Activated T-helper 9 cell treated with anti-CD3 and anti-CD28 coated beads, Interleukin-2, amount 50 U/mL, for 16 hours (primary cell): ENCODE measurements around the gene SYNJ2.

Source experiments
- DNase-seq: peaks from one replicate; pipeline ENCODE4 v3.0.0-alpha.2; 2020; ENCODE audit warnings: low read depth

The SYNJ2 gene

DNA sequence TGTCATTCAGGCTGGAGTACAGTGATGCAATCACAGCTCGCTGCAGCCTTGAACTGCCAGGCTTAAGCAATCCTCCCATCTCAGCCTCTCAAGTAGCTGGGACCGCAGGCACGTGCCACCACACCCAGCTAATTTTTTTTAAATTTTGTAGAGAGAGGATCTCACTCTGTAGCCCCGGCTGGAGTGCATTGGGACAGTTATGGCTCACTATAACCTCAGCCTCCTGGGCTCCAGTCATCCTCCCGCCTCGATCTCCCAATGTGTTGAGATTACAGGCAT is 99.9 kb downstream of the SYNJ2 start:
- no peak for DNase-seq

- no peak for DNase-seq
Observed at GRCh38 chr6:158083455-158084325, 102.0 kb downstream of the SYNJ2 start.

GRCh38 chr6:158085261-158086053 is 103.8 kb downstream of the SYNJ2 start:
- no peak for DNase-seq

- DNase-seq: no peak
Observed at GRCh38 chr6:158086054-158086503, 104.4 kb downstream of the SYNJ2 start.

DNA sequence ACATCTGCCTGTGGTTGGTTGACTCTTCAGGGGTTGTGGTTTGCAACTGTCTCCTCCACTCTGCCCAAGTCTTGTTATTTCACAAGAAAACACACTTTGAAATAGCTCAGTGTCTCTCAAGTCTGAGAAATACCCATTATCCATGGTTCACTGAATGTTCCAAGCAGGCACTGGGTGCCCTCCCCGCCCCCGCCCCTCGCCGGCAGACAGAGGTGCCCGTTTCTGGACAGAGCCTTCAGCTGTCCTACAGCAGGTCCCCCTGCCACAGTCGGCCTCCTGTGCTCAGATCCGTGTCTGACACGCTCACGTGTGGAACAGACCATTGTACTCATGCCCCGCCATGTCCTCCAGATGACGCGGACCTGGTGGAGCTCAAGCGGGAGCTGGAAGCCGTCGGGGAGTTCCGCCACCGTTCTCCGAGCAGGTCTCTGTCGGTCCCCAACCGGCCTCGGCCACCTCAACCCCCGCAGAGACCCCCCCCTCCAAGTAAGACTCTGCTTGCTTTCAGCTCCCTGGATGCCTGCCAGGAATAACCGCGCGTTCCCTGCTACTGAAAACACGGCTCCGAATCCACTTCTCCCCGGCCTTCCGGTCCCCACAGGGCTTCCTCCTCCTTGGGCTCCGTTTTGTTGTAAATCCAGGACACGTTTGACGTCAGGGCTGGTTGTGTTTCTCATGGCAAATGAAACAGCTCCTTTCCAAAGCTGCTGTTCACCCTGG is 105.0 kb downstream of the SYNJ2 start:
- DNase-seq: no peak

GRCh38 chr6:158087224-158087867 is 105.7 kb downstream of the SYNJ2 start:
- no peak for DNase-seq

DNA sequence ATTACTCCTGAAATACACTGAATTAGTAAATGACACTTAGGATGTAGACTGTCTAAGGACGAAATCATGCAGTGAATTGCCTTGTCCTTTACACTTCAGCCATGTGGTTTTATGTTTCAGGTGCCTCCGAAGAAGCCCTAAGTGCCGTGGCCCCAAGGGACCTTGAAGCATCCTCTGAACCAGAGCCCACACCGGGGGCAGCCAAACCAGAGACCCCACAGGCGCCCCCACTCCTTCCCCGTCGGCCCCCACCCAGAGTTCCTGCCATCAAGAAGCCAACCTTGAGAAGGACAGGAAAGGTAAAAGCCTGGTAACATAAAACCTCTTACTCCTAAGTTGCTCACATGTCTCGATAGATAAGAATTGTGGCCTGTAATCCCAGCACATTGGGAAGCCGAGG is 111.1 kb downstream of the SYNJ2 start:
- no peak for DNase-seq

- DNase-seq: no peak
Observed at GRCh38 chr6:158095031-158095430, 113.4 kb downstream of the SYNJ2 start.

DNA sequence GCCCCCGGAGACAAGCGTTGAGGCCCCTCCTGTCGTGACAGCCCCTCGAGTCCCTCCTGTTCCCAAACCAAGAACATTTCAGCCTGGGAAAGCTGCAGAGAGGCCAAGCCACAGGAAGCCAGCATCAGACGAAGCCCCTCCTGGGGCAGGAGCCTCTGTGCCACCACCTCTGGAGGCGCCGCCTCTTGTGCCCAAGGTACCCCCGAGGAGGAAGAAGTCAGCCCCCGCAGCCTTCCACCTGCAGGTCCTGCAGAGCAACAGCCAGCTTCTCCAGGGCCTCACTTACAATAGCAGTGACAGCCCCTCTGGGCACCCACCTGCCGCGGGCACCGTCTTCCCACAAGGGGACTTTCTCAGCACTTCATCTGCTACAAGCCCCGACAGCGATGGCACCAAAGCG is 114.0 kb downstream of the SYNJ2 start:
- no peak for DNase-seq

- no peak for DNase-seq
Observed at GRCh38 chr6:158103228-158103627, 121.6 kb downstream of the SYNJ2 start.

- DNase-seq: no peak
Observed at GRCh38 chr6:158104696-158105095, 123.0 kb downstream of the SYNJ2 start.

- DNase-seq: no peak
Observed at GRCh38 chr6:158109748-158110147, 128.1 kb downstream of the SYNJ2 start.

- DNase-seq: no peak
Observed at GRCh38 chr6:158110986-158111385, 129.3 kb downstream of the SYNJ2 start.

DNA sequence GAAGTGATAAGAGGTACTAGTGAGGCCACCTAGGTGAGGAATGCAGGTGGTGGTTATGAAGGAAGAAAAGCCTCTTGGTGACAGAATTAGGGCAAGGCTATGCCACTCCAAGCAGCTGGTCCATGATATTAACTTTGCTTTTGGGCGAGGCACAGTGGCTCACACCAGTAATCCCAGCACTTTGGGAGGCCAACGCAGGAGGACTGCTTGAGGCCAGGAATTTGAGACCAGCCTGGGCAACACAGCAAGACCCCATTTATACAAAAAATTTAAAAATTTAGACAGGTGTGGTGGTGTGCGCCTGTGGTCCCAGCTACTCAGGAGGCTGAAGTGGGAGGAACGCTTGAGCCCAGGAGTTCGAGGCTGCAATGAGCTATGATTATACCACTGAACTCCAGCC is 130.3 kb downstream of the SYNJ2 start:
- DNase-seq: no peak

GRCh38 chr6:158113802-158114201 is 132.1 kb downstream of the SYNJ2 start:
- no peak for DNase-seq

DNA sequence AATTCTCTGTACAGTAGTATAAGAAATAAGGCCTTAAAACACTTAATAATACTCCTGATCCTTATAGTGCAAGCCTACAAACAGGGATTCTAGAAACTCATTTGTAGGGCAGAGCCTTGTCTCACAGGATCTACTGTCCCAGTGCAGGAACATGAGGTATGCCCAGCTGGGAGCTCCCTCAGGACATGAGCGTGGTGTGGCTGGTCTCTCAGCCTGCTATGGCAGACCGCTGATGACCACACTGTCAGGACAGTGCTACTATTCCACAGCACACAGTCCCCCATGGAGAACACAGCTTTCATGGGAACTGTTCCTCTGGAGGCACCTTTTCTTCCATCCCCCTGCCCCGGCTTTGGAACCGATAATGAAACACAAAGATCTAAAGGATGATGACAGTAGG is 133.4 kb downstream of the SYNJ2 start:
- DNase-seq: no peak

- no peak for DNase-seq
Observed at GRCh38 chr6:158115508-158115907, 133.8 kb downstream of the SYNJ2 start.

GRCh38 chr6:158118886-158119285 is 137.2 kb downstream of the SYNJ2 start:
- DNase-seq: no peak

GRCh38 chr6:158121335-158121734 is 139.7 kb downstream of the SYNJ2 start:
- DNase-seq: no peak

DNA sequence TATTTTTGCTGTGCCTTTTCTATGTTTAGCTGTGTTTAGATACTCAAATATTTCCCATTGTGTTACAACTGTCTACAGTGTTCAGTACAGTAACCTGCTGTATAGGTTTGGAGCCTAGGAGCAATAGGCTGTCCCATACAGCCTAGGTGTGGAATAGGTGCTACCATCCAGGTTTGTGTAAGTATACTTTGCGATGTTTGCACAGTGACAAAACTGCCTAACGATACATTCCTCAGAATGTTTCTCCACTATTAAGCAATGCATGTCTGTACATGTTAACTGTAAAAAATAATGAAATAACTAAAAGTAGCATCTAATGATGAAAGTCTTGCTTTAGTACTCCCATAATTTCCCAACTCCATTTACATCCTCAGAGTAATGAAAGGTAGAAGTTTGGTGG is 140.4 kb downstream of the SYNJ2 start:
- DNase-seq: no peak

GRCh38 chr6:158124288-158124687 is 142.6 kb downstream of the SYNJ2 start:
- no peak for DNase-seq

GRCh38 chr6:158125271-158125670 is 143.6 kb downstream of the SYNJ2 start:
- DNase-seq: no peak
